ENCODE results near the gene LRMDA. TPM values are rescaled to one million over a fixed set of nuclear protein-coding genes. Genes with fewer than 3 reads are reported as not detected.
A peak's percentile ranks its signal among the peaks of the same experiment; 100 is the strongest.

LRMDA gene
- total RNA-seq, 4 donors from 2014 or later, result 2.2 to 7.8 (median 4.5) TPM

DNA sequence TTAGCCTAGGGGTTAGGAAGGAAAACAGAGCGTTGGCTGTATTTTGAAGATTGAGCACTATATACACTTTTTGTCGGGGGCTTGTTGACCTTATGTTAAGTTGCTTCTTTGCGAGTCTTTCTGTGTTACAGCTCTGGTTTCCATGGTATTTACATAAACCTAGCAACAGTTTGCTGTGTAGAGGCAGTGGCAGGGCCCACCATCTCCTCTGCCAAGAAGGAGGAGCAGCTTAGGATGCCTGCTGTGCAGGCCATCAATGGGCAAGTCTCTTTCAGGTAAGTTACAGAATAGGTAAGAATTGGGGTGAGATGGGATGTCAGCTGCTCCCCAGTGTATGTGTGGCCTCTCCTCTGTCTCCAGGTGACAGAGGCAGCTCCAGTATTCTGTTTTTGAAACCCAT lies 485.5 kb downstream of the LRMDA start:
- Histone ChIP-seq H3K27me3 (no peaks in the 10 kb centered on the region), H3K27ac (no peak overlapping the region), H3K4me3 (no peak overlapping the region), H3K36me3 (no peaks in the 10 kb centered on the region), H3K9me3 (no peaks in the 10 kb centered on the region), H3K4me1 (no peaks in the 10 kb centered on the region)
- TF ChIP-seq, protein P1, sequence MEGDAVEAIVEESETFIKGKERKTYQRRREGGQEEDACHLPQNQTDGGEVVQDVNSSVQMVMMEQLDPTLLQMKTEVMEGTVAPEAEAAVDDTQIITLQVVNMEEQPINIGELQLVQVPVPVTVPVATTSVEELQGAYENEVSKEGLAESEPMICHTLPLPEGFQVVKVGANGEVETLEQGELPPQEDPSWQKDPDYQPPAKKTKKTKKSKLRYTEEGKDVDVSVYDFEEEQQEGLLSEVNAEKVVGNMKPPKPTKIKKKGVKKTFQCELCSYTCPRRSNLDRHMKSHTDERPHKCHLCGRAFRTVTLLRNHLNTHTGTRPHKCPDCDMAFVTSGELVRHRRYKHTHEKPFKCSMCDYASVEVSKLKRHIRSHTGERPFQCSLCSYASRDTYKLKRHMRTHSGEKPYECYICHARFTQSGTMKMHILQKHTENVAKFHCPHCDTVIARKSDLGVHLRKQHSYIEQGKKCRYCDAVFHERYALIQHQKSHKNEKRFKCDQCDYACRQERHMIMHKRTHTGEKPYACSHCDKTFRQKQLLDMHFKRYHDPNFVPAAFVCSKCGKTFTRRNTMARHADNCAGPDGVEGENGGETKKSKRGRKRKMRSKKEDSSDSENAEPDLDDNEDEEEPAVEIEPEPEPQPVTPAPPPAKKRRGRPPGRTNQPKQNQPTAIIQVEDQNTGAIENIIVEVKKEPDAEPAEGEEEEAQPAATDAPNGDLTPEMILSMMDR (IDR thresholded peaks at IDR 0.05), result no peak
- TF ChIP-seq EP300 (IDR thresholded peaks at IDR 0.05; ENCODE audit: low read depth), result no peak
- TF ChIP-seq POLR2A (IDR thresholded peaks at IDR 0.05), result no peak
- in situ Hi-C loops (cut with MboI; ENCODE audit: low pct_ligation_motif_present in 1 of 4, low pct_unique_long_range_greater_than_20kb in 1 of 4, low sequenced_read_pairs in 3 of 4) (loop anchor here in 3 of 4 donors (25.0 kb wide), 2 partner anchors 505 to 530 kb away; partner anchors contain the start of gene ZNF503 (in 2 of the 3)), intact Hi-C loops (cut with DNase I; ENCODE audit: low total_unique reads) (loop anchor here (10.0 kb wide), 1 partner anchor 522 kb away; no protein-coding TSS in a partner anchor)
- DNase-seq, result no peak
- 78 to 94% methylated on average over 3 of the region's 3 CpGs for WGBS, 2 donors (ENCODE audit: low coverage in 1 of 2)

- no peaks in the 10 kb centered on the region for H3K36me3 ChIP-seq
- TF ChIP-seq EP300 (IDR thresholded peaks at IDR 0.05; ENCODE audit: low read depth), result no peak
- TF ChIP-seq, protein P1 (IDR thresholded peaks at IDR 0.05), result no peak
- no peak for TF ChIP-seq POLR2AphosphoS5 (IDR thresholded peaks at IDR 0.05)
- no peak for TF ChIP-seq POLR2A (IDR thresholded peaks at IDR 0.05)
- H3K4me1 ChIP-seq, result no peaks in the 10 kb centered on the region
- WGBS, 2 donors (ENCODE audit: low coverage in 1 of 2), result 90 to 100% methylated on average over 1 to 2 of the region's 2 CpGs
- no peaks in the 10 kb centered on the region for H3K9me3 ChIP-seq
- in situ Hi-C loops (cut with MboI; ENCODE audit: low pct_ligation_motif_present in 1 of 4, low pct_unique_long_range_greater_than_20kb in 1 of 4, low sequenced_read_pairs in 3 of 4), result loop anchor here in 3 of 4 donors (25.0 kb wide), 2 partner anchors 508 to 533 kb away; partner anchors contain the start of gene ZNF503 (in 2 of the 3)
- H3K27ac ChIP-seq, result no peak overlapping the region
- no peaks in the 10 kb centered on the region for H3K27me3 ChIP-seq
- intact Hi-C loops (cut with DNase I; ENCODE audit: low total_unique reads), result loop anchor here (10.0 kb wide), 1 partner anchor 525 kb away; no protein-coding TSS in a partner anchor
- H3K4me3 ChIP-seq, result no peak overlapping the region
- no peak for DNase-seq
Measured at GRCh38 chr10:75919913-75920312, 488.5 kb downstream of the LRMDA start.

- H3K9me3 ChIP-seq, result no peaks in the 10 kb centered on the region
- H3K36me3 ChIP-seq, result no peaks in the 10 kb centered on the region
- H3K27me3 ChIP-seq, result no peaks in the 10 kb centered on the region
- in situ Hi-C loops (cut with MboI; ENCODE audit: low pct_ligation_motif_present in 1 of 4, low pct_unique_long_range_greater_than_20kb in 1 of 4, low sequenced_read_pairs in 3 of 4), result loop anchor here in 3 of 4 donors (25.0 kb wide), 2 partner anchors 510 to 535 kb away; partner anchors contain the start of gene ZNF503 (in 2 of the 3)
- H3K27ac ChIP-seq, result no peak overlapping the region
- no peak overlapping the region for H3K4me3 ChIP-seq
- intact Hi-C loops (cut with DNase I; ENCODE audit: low total_unique reads), result no loop called here
- H3K4me1 ChIP-seq, result no peaks in the 10 kb centered on the region
- TF ChIP-seq, protein P1 (IDR thresholded peaks at IDR 0.05), result peak in 2 of 5 experiments; percentile 8 to 14
- TF ChIP-seq EP300 (IDR thresholded peaks at IDR 0.05; ENCODE audit: low read depth), result no peak
- no peak for TF ChIP-seq POLR2AphosphoS5 (IDR thresholded peaks at IDR 0.05)
- no peak for DNase-seq
Measured at GRCh38 chr10:75922435-75922834, 491.0 kb downstream of the LRMDA start.

GRCh38 chr10:75924309-75924902 lies 493.0 kb downstream of the LRMDA start:
- Histone ChIP-seq H3K9me3 (no peaks in the 10 kb centered on the region), H3K4me1 (no peaks in the 10 kb centered on the region), H3K27me3 (no peaks in the 10 kb centered on the region), H3K36me3 (no peaks in the 10 kb centered on the region), H3K4me3 (no peak overlapping the region), H3K27ac (no peak overlapping the region)
- TF ChIP-seq, protein P1 (IDR thresholded peaks at IDR 0.05), result no peak
- TF ChIP-seq POLR2AphosphoS5 (IDR thresholded peaks at IDR 0.05) (no peak), EP300 (IDR thresholded peaks at IDR 0.05; ENCODE audit: low read depth) (no peak), POLR2A (IDR thresholded peaks at IDR 0.05) (no peak)
- intact Hi-C loops (cut with DNase I; ENCODE audit: low total_unique reads) (no loop called here), in situ Hi-C loops (cut with MboI; ENCODE audit: low pct_ligation_motif_present in 1 of 4, low pct_unique_long_range_greater_than_20kb in 1 of 4, low sequenced_read_pairs in 3 of 4) (loop anchor here in 3 of 4 donors (25.0 kb wide), 2 partner anchors 512 to 537 kb away; partner anchors contain the start of gene ZNF503 (in 2 of the 3))
- WGBS, 2 donors (ENCODE audit: low coverage in 1 of 2), result 77 to 78% methylated on average over 7 to 9 of the region's 9 CpGs
- no peak for DNase-seq

Measured in transverse colon (tissue), 4 donors.